A549 (cell line): ENCODE data around the gene ABCF3. TPM values are rescaled to one million over a fixed set of nuclear protein-coding genes. Genes with fewer than 3 reads are reported as not detected.

Source experiments
- ATAC-seq, 2 experiments: fragments of 200-7000 bp in 1 of 2; fragments of >200 bp in 1 of 2; cut with Nextera tagmentation in 1 of 2; cut with Tn5 transposase in 1 of 2; 3 replicates each; pipeline versions ENCODE4 v1.8.0 to v1.9.1; 2018 to 2020; ENCODE audit warnings: mild to moderate bottlenecking in 1 of 2, moderate library complexity in 1 of 2
- CTCF ChIA-PET: fragments of 300-600 bp; sonication (Branson Sonifier 250); formaldehyde crosslinking; extraction: SDS; loops from one replicate; lab custom pipeline; 2021; ENCODE audit warnings: antibody characterized with exemption, inconsistent platforms; lab: Yijun Ruan, JAX
- POLR2A ChIA-PET: fragments of 350-600 bp; formaldehyde crosslinking; extraction: SDS; loops from one replicate; lab custom pipeline; 2021; ENCODE audit warnings: antibody characterized with exemption, inconsistent platforms; lab: Yijun Ruan, JAX
- DNase-seq, 2 experiments: peaks; one replicate each; pipeline versions ENCODE4 v3.0.0 to v3.0.0-alpha.2; 2011 to 2016; ENCODE audit warnings: low read depth in 1 of 2, low spot score in 1 of 2
- FAIRE-seq: peaks from 2 replicates; lab custom pipeline; 2011; peaks lifted over from hg19 to GRCh38; lab: Jason Lieb, UNC
- H3K27ac ChIP-seq, 2 experiments: fragments of >200 bp; sonication (Bioruptor Twin); formaldehyde crosslinking; 3 replicates each; pipeline ENCODE4 v1.5.1; 2016 to 2017
- H3K4me1 ChIP-seq: fragments of >200 bp; sonication (Bioruptor Twin); formaldehyde crosslinking; 3 replicates; pipeline ENCODE4 v1.6.1; 2016
- H3K4me2 ChIP-seq: fragments of >200 bp; sonication (Bioruptor Twin); formaldehyde crosslinking; 3 replicates; pipeline ENCODE4 v1.6.1; 2016
- H3K4me3 ChIP-seq: fragments of >200 bp; sonication (Bioruptor Twin); formaldehyde crosslinking; 3 replicates; pipeline ENCODE4 v1.5.1; 2016
- H3K9me3 ChIP-seq: fragments of >200 bp; sonication (Bioruptor Twin); formaldehyde crosslinking; 3 replicates; pipeline ENCODE4 v1.6.1; 2016
- ATOH8 ChIP-seq: fragments of 250-450 bp; sonication (Bioruptor Pico); IDR thresholded peaks from 2 replicates; pipeline ENCODE4 v1.5.0; 2020; ENCODE audit warnings: low read depth, mild to moderate bottlenecking, moderate library complexity
- BHLHE40 ChIP-seq: IDR thresholded peaks from 2 replicates; pipeline ENCODE4 v1.6.1; 2012; ENCODE audit warnings: low read depth, low read length, inconsistent platforms
- CBX2 ChIP-seq: fragments of 200-600 bp; sonication (generic); IDR thresholded peaks from 2 replicates; pipeline ENCODE4 v1.6.1; 2016; ENCODE audit warnings: low read depth, mild to moderate bottlenecking, borderline replicate concordance
- CBX8 ChIP-seq: fragments of 200-600 bp; sonication (generic); IDR thresholded peaks from 2 replicates; pipeline ENCODE4 v1.6.1; 2016
- CEBPB ChIP-seq, 2 experiments: fragments of >200 bp in 1 of 2; sonication (Bioruptor Twin) in 1 of 2; formaldehyde crosslinking in 1 of 2; IDR thresholded peaks; 2 replicates each; pipeline ENCODE4 v1.6.1; 2012 to 2016
- CHD4 ChIP-seq: fragments of 200-600 bp; sonication (generic); IDR thresholded peaks from 2 replicates; pipeline ENCODE4 v1.6.1; 2016; ENCODE audit warnings: antibody characterized with exemption, mild to moderate bottlenecking, borderline replicate concordance
- CTCF ChIP-seq: fragments of >200 bp; sonication (Bioruptor Twin); formaldehyde crosslinking; IDR thresholded peaks from 3 replicates; pipeline ENCODE4 v1.5.1; 2016
- EHF ChIP-seq: fragments of 250-450 bp; sonication (Bioruptor Pico); IDR thresholded peaks from 2 replicates; pipeline ENCODE4 v1.5.0; 2020; ENCODE audit warnings: mild to moderate bottlenecking
- FOSB ChIP-seq: fragments of 250-450 bp; sonication (Bioruptor Pico); IDR thresholded peaks from 2 replicates; pipeline ENCODE4 v1.5.0; 2020; ENCODE audit warnings: mild to moderate bottlenecking, moderate library complexity
- FOSL2 ChIP-seq, 2 experiments: fragments of 450-650 bp in 1 of 2; fragments of >200 bp in 1 of 2; sonication (Bioruptor Twin) in 1 of 2; formaldehyde crosslinking; IDR thresholded peaks; 2 replicates each; pipeline versions ENCODE4 v1.5.0 to v1.6.1; 2016 to 2020; ENCODE audit warnings: mild to moderate bottlenecking in 1 of 2, moderate library complexity in 1 of 2
- HDAC2 ChIP-seq: fragments of 200-600 bp; sonication (generic); IDR thresholded peaks from 2 replicates; pipeline ENCODE4 v1.6.1; 2016
- HMGXB4 ChIP-seq: fragments of 250-450 bp; sonication (Bioruptor Pico); IDR thresholded peaks from 2 replicates; pipeline ENCODE4 v1.5.0; 2021; ENCODE audit warnings: mild to moderate bottlenecking, moderate library complexity, borderline replicate concordance
- HOXA7 ChIP-seq: fragments of 250-450 bp; sonication (Bioruptor Pico); IDR thresholded peaks from 2 replicates; pipeline ENCODE4 v1.5.0; 2020; ENCODE audit warnings: mild to moderate bottlenecking, moderate library complexity
- HOXB13 ChIP-seq: fragments of 250-450 bp; sonication (Bioruptor Pico); IDR thresholded peaks from 2 replicates; pipeline ENCODE4 v1.5.0; 2020; ENCODE audit warnings: low read depth, mild to moderate bottlenecking, moderate library complexity
- JUN ChIP-seq, 2 experiments: fragments of >200 bp; sonication (Bioruptor Twin); formaldehyde crosslinking; IDR thresholded peaks; 2 replicates in 1 of 2; 3 replicates in 1 of 2; pipeline ENCODE4 v1.6.1; 2016 to 2017
- JUNB ChIP-seq: fragments of >200 bp; sonication (Bioruptor Twin); formaldehyde crosslinking; IDR thresholded peaks from 2 replicates; pipeline ENCODE4 v1.6.1; 2016
- KDM5A ChIP-seq: fragments of 200-600 bp; sonication (generic); IDR thresholded peaks from 2 replicates; pipeline ENCODE4 v1.6.1; 2016; ENCODE audit warnings: antibody characterized with exemption, mild to moderate bottlenecking
- MYC ChIP-seq: IDR thresholded peaks from 2 replicates; pipeline ENCODE4 v1.6.1; 2012; ENCODE audit warnings: mild to moderate bottlenecking, inconsistent platforms, low read length, improper control_type of control experiment, borderline replicate concordance
- NPAS2 ChIP-seq: fragments of 250-450 bp; sonication (Bioruptor Pico); IDR thresholded peaks from 2 replicates; pipeline ENCODE4 v1.8.0; 2022; ENCODE audit warnings: mild to moderate bottlenecking, moderate library complexity, borderline replicate concordance
- POLR2A ChIP-seq: IDR thresholded peaks from 2 replicates; pipeline ENCODE4 v1.6.1; 2012; ENCODE audit warnings: mild to moderate bottlenecking, low read length
- RAD21 ChIP-seq, 2 experiments: fragments of >200 bp in 1 of 2; sonication (Bioruptor Twin) in 1 of 2; formaldehyde crosslinking in 1 of 2; IDR thresholded peaks in 1 of 2; conservative IDR thresholded peaks in 1 of 2; 2 replicates in 1 of 2; 3 replicates in 1 of 2; pipeline ENCODE4 v1.6.1; 2012 to 2018; ENCODE audit warnings: inconsistent platforms in 1 of 2
- RCOR1 ChIP-seq: fragments of 150-350 bp; IDR thresholded peaks from 2 replicates; pipeline ENCODE4 v1.6.1; 2014; ENCODE audit warnings: antibody characterized with exemption, low read length, low read depth
- SMC3 ChIP-seq: fragments of >200 bp; sonication (Bioruptor Twin); formaldehyde crosslinking; IDR thresholded peaks from 3 replicates; pipeline ENCODE4 v1.6.1; 2018; ENCODE audit warnings: inconsistent platforms
- TFCP2L1 ChIP-seq: fragments of 250-450 bp; sonication (Bioruptor Pico); IDR thresholded peaks from 2 replicates; pipeline ENCODE4 v1.5.0; 2021; ENCODE audit warnings: mild to moderate bottlenecking
- ZC3H11A ChIP-seq: fragments of 450-650 bp; IDR thresholded peaks from 2 replicates; pipeline ENCODE4 v1.6.1; 2014; ENCODE audit warnings: antibody characterized with exemption, mild to moderate bottlenecking
- ZFP36 ChIP-seq: fragments of 450-650 bp; IDR thresholded peaks from 2 replicates; pipeline ENCODE4 v1.6.1; 2014; ENCODE audit warnings: borderline replicate concordance; ENCODE audit not compliant: partially characterized antibody
- ZSCAN20 ChIP-seq: fragments of 250-450 bp; sonication (Bioruptor Pico); IDR thresholded peaks from 2 replicates; pipeline ENCODE4 v1.8.0; 2022; ENCODE audit warnings: mild to moderate bottlenecking, moderate library complexity
- WGBS: methylation state at CpG from one replicate; pipeline ENCODE4 v1.1.6; 2017; ENCODE audit errors: missing lambda C conversion rate; 5-methylcytosine and 5-hydroxymethylcytosine counted together
- polyA plus RNA-seq, 4 experiments: library from polyadenylated mRNA; depleted of rRNA in 3 of 4; stranded (reverse); fragments of >200 nt; fragmentation: RNase III in 1 of 4; extraction: RNeasy Plus Mini Kit Qiagen cat#74134 plus additional on column Dnase treatment in 1 of 4; gene quantifications; 2 replicates in 3 of 4; 3 replicates in 1 of 4; pipeline ENCODE4 v1.2.3, GENCODE V29; 2011 to 2017

The ABCF3 gene
- polyA plus RNA-seq, 2 of the 4 experiments (the other 2 are of a cell fraction), result 35.3 to 46.6 TPM

- DNase-seq, result no peak
- CTCF ChIA-PET, result interaction anchor here (0.7 to 1.2 kb wide), 2 partner anchors 9 to 70 kb away, joined by 3 read pairs; no protein-coding TSS in a partner anchor
- WGBS, result 11% methylated on average over 4 of the region's 4 CpGs
- no peak for FAIRE-seq
- Histone ChIP-seq H3K4me1 (no peaks in the 10 kb centered on the region), H3K9me3 (no peaks in the 10 kb centered on the region), H3K4me3 (no peak overlapping the region), H3K27ac (no peak overlapping the region), H3K4me2 (no peak overlapping the region)
- POLR2A ChIA-PET, result no interaction called here
- TF ChIP-seq TFCP2L1 (CRISPR knock-in tag) (no peak), BHLHE40 (no peak), CBX8 (no peak), HOXB13 (no peak), CEBPB (IDR thresholded peaks at IDR 0.05) (no peak)
- ATAC-seq, result no peak
Observed at GRCh38 chr3:184218814-184219213, 32.8 kb downstream of the ABCF3 start.

- no peak for DNase-seq
- ChIA-PET POLR2A (no interaction called here), CTCF (interaction anchor here (0.9 to 1.1 kb wide), 2 partner anchors 9 to 327 kb away, joined by 3 to 4 read pairs; no protein-coding TSS in a partner anchor)
- no peak for FAIRE-seq
- H3K27ac ChIP-seq, result no peak overlapping the region
- TF ChIP-seq MYC, result no peak
- no peak for TF ChIP-seq CBX2
- no peak for TF ChIP-seq ZFP36
- TF ChIP-seq HDAC2, result no peak
- no peak for TF ChIP-seq NPAS2 (CRISPR knock-in tag)
- TF ChIP-seq CHD4, result no peak
- TF ChIP-seq EHF (CRISPR knock-in tag), result no peak
- ATAC-seq, result no peak
- no peak overlapping the region for H3K4me3 ChIP-seq
- no peak overlapping the region for H3K4me2 ChIP-seq
- H3K9me3 ChIP-seq, result no peaks in the 10 kb centered on the region
- 3% methylated on average over 3 of the region's 3 CpGs for WGBS
- no peaks in the 10 kb centered on the region for H3K4me1 ChIP-seq
Observed at GRCh38 chr3:184222521-184222920, 36.5 kb downstream of the ABCF3 start.

GRCh38 chr3:184223946-184224345 is 37.9 kb downstream of the ABCF3 start:
- DNase-seq (no peak), FAIRE-seq (no peak), ATAC-seq (no peak)
- Histone ChIP-seq H3K4me3 (no peak overlapping the region), H3K4me2 (no peak overlapping the region), H3K4me1 (no peaks in the 10 kb centered on the region), H3K9me3 (no peaks in the 10 kb centered on the region), H3K27ac (no peak overlapping the region)
- ChIA-PET POLR2A (no interaction called here), CTCF (no interaction called here)
- TF ChIP-seq RAD21 (conservative IDR thresholded peaks at IDR 0.05 in 1 of 2, IDR thresholded peaks at IDR 0.05 in 1 of 2), result no peak
- no peak for TF ChIP-seq NPAS2 (CRISPR knock-in tag)
- TF ChIP-seq ZC3H11A, result no peak
- TF ChIP-seq JUN (IDR thresholded peaks at IDR 0.05), result no peak
- 45% methylated on average over 3 of the region's 3 CpGs for WGBS

GRCh38 chr3:184227481-184227935 is 41.5 kb downstream of the ABCF3 start:
- Histone ChIP-seq H3K27ac (no peak overlapping the region), H3K9me3 (no peaks in the 10 kb centered on the region), H3K4me1 (no peaks in the 10 kb centered on the region), H3K4me2 (no peak overlapping the region), H3K4me3 (no peak overlapping the region)
- FAIRE-seq (no peak), DNase-seq (peak; percentile 34 to 71), ATAC-seq (peak in 1 of 2 experiments; percentile 72; a peak in 3 of 6 replicates)
- CTCF ChIA-PET, result interaction anchor here (0.6 to 5.5 kb wide), 27 partner anchors 9 to 82 kb away, joined by 3 to 44 read pairs (median 6); partner anchors contain the start of genes ALG3 and EEF1AKMT4
- POLR2A ChIA-PET, result interaction anchor here (1.0 kb wide), 1 partner anchor 42 kb away, joined by 3 read pairs; the partner anchor contains the start of gene ABCF3
- WGBS, result 27% methylated on average over 2 of the region's 2 CpGs
- TF ChIP-seq CBX8 (no peak), HOXA7 (CRISPR knock-in tag) (no peak), HOXB13 (no peak), POLR2A (no peak), ZC3H11A (no peak), FOSB (CRISPR knock-in tag) (no peak), RCOR1 (no peak), FOSL2 (IDR thresholded peaks at IDR 0.05) (no peak), FOSL2 (CRISPR knock-in tag; IDR thresholded peaks at IDR 0.05) (no peak), ZSCAN20 (CRISPR knock-in tag) (no peak), ATOH8 (CRISPR knock-in tag) (no peak), EHF (CRISPR knock-in tag) (no peak), JUNB (no peak), SMC3 (peak; percentile 49), RAD21 (conservative IDR thresholded peaks at IDR 0.05 in 1 of 2, IDR thresholded peaks at IDR 0.05 in 1 of 2) (peak in 1 of 2 experiments; percentile 44; a peak in 2 of 5 replicates), CTCF (peak; percentile 55), ZFP36 (no peak), KDM5A (no peak), CEBPB (IDR thresholded peaks at IDR 0.05) (no peak), TFCP2L1 (CRISPR knock-in tag) (no peak), HMGXB4 (CRISPR knock-in tag) (no peak)
